Stimulated activated CD4-positive, alpha-beta T cell treated with anti-CD3 and anti-CD28 coated beads, TNF-alpha, amount 100 ng/mL, for 24 hours (primary cell): ENCODE results near the gene SLC24A3.
"Not testable (repeated sequence)": the region's sequence is repeated elsewhere in the genome, so short reads cannot be mapped to it uniquely, and the experiment has no call there.

Source experiments
- DNase-seq, 3 experiments: peaks; one replicate each; pipeline ENCODE4 v3.0.0-alpha.2; 2020; ENCODE audit warnings: low read depth in 3 of 3

The SLC24A3 gene

GRCh38 chr20:19677336-19677735, 464.9 kb downstream of the SLC24A3 start:
- no peak for DNase-seq

GRCh38 chr20:19678591-19678990, 466.1 kb downstream of the SLC24A3 start:
- DNase-seq: not testable (repeated sequence)

- no peak for DNase-seq
Observed at GRCh38 chr20:19679900-19680495, 467.6 kb downstream of the SLC24A3 start.

- DNase-seq: no peak
Observed at GRCh38 chr20:19682249-19682648, 469.8 kb downstream of the SLC24A3 start.

GRCh38 chr20:19683188-19683587, 470.7 kb downstream of the SLC24A3 start:
- DNase-seq: no peak

- DNase-seq: no peak
Observed at GRCh38 chr20:19683822-19684221, 471.4 kb downstream of the SLC24A3 start.

- DNase-seq: no peak
Observed at GRCh38 chr20:19688031-19688806, 475.8 kb downstream of the SLC24A3 start.

GRCh38 chr20:19690462-19690861, 478.0 kb downstream of the SLC24A3 start:
- no peak for DNase-seq

- no peak for DNase-seq
Observed at GRCh38 chr20:19691125-19691524, 478.7 kb downstream of the SLC24A3 start.

- no peak for DNase-seq
Observed at GRCh38 chr20:19692100-19692499, 479.7 kb downstream of the SLC24A3 start.

- DNase-seq: peak in 2 of 3 experiments; percentile 13 to 47
Observed at GRCh38 chr20:19692685-19693119, 480.3 kb downstream of the SLC24A3 start.

- DNase-seq: no peak
Observed at GRCh38 chr20:19693508-19693907, 481.1 kb downstream of the SLC24A3 start.

- DNase-seq: no peak
Observed at GRCh38 chr20:19695081-19695480, 482.6 kb downstream of the SLC24A3 start.

- DNase-seq: no peak
Observed at GRCh38 chr20:19696620-19697019, 484.2 kb downstream of the SLC24A3 start.

- no peak for DNase-seq
Observed at GRCh38 chr20:19697415-19697814, 485.0 kb downstream of the SLC24A3 start.

- no peak for DNase-seq
Observed at GRCh38 chr20:19699180-19699971, 486.9 kb downstream of the SLC24A3 start.

GRCh38 chr20:19701429-19701828, 489.0 kb downstream of the SLC24A3 start:
- no peak for DNase-seq

- DNase-seq: no peak
Observed at GRCh38 chr20:19706463-19706862, 494.0 kb downstream of the SLC24A3 start.

GRCh38 chr20:19709635-19710335, 497.3 kb downstream of the SLC24A3 start:
- DNase-seq: no peak

GRCh38 chr20:19710336-19711120, 498.1 kb downstream of the SLC24A3 start:
- DNase-seq: no peak

- DNase-seq: no peak
Observed at GRCh38 chr20:19711126-19711525, 498.7 kb downstream of the SLC24A3 start.
